WTC11 (cell line): ENCODE data around the gene ANKRD13A. TPM values are rescaled to one million over a fixed set of nuclear protein-coding genes. Genes with fewer than 3 reads are reported as not detected.
"Not testable (repeated sequence)": the region's sequence is repeated elsewhere in the genome, so short reads cannot be mapped to it uniquely, and the experiment has no call there.

Experiments
- ATAC-seq: fragments of 200-7000 bp; cut with Tn5 transposase; 2 replicates; pipeline ENCODE4 v1.10.0; 2021; ENCODE audit warnings: mild to moderate bottlenecking, moderate library complexity
- CTCF ChIA-PET: fragments of 300-600 bp; sonication (Branson Sonifier 250); formaldehyde crosslinking; loops from one replicate; lab custom pipeline; 2021; ENCODE audit warnings: antibody characterized with exemption; lab: Charles Lee
- POLR2A ChIA-PET: fragments of 350-600 bp; sonication (Branson Sonifier 250); formaldehyde crosslinking; loops from one replicate; lab custom pipeline; 2021; ENCODE audit warnings: antibody characterized with exemption; lab: Charles Lee
- DNase-seq: peaks from one replicate; pipeline ENCODE4 v3.0.0; 2021; ENCODE audit warnings: low spot score
- H3K27ac Mint-ChIP-seq: 2 replicates; pipeline ENCODE4 v1.8.0; 2021; ENCODE audit warnings: mixed read lengths
- H3K27me3 Mint-ChIP-seq: 2 replicates; pipeline ENCODE4 v1.8.0; 2021; ENCODE audit warnings: low read depth, mild to moderate bottlenecking, moderate library complexity, mixed read lengths
- H3K36me3 Mint-ChIP-seq: 2 replicates; pipeline ENCODE4 v1.8.0; 2021; ENCODE audit warnings: mixed read lengths
- H3K4me1 Mint-ChIP-seq: 2 replicates; pipeline ENCODE4 v1.8.0; 2022; ENCODE audit warnings: mixed read lengths
- H3K4me3 Mint-ChIP-seq: 2 replicates; pipeline ENCODE4 v1.8.0; 2021; ENCODE audit warnings: mild to moderate bottlenecking, moderate library complexity, mixed read lengths
- H3K9me3 Mint-ChIP-seq: 2 replicates; pipeline ENCODE4 v1.8.0; 2021; ENCODE audit warnings: mixed read lengths
- AFF4 ChIP-seq: sonication (generic); formaldehyde crosslinking; IDR thresholded peaks from 2 replicates; pipeline ENCODE4 v1.8.1; 2023; ENCODE audit warnings: mild to moderate bottlenecking, missing genetic modification reagents, borderline replicate concordance
- CREM ChIP-seq: sonication (generic); formaldehyde crosslinking; IDR thresholded peaks from 2 replicates; pipeline ENCODE4 v1.8.1; 2022; ENCODE audit warnings: mild to moderate bottlenecking, missing genetic modification reagents, moderate library complexity
- GRHL2 ChIP-seq: fragments of 250-450 bp; sonication (Bioruptor Pico); IDR thresholded peaks from 2 replicates; pipeline ENCODE4 v1.8.0; 2022; ENCODE audit warnings: mild to moderate bottlenecking, moderate library complexity; ENCODE audit not compliant: insufficient replicate concordance, severe bottlenecking
- JAZF1 ChIP-seq: fragments of 250-450 bp; sonication (Bioruptor Pico); IDR thresholded peaks from 2 replicates; pipeline ENCODE4 v1.9.0; 2021; ENCODE audit warnings: moderate library complexity, mild to moderate bottlenecking, inconsistent platforms
- JUN ChIP-seq: sonication (generic); formaldehyde crosslinking; IDR thresholded peaks from 2 replicates; pipeline ENCODE4 v1.8.0; 2023; ENCODE audit warnings: mild to moderate bottlenecking, missing genetic modification reagents
- MYBL2 ChIP-seq: sonication (generic); formaldehyde crosslinking; IDR thresholded peaks from 2 replicates; pipeline ENCODE4 v1.8.1; 2023; ENCODE audit warnings: mild to moderate bottlenecking, moderate library complexity, missing genetic modification reagents
- NR3C1 ChIP-seq: sonication (generic); formaldehyde crosslinking; conservative IDR thresholded peaks from 2 replicates; pipeline ENCODE4 v1.8.1; 2023; ENCODE audit warnings: low read depth, mild to moderate bottlenecking, missing genetic modification reagents
- TCF7 ChIP-seq: sonication (generic); formaldehyde crosslinking; IDR thresholded peaks from 2 replicates; pipeline ENCODE4 v1.8.0; 2022; ENCODE audit warnings: mild to moderate bottlenecking, low read depth, missing genetic modification reagents, moderate library complexity
- TP53 ChIP-seq: sonication (generic); formaldehyde crosslinking; IDR thresholded peaks from 2 replicates; pipeline ENCODE4 v1.8.1; 2023; ENCODE audit warnings: mild to moderate bottlenecking, missing genetic modification reagents
- ZBTB21 ChIP-seq: sonication (generic); formaldehyde crosslinking; IDR thresholded peaks from 2 replicates; pipeline ENCODE4 v1.8.1; 2023; ENCODE audit warnings: mild to moderate bottlenecking, missing genetic modification reagents, borderline replicate concordance
- ZNF219 ChIP-seq: sonication (generic); formaldehyde crosslinking; IDR thresholded peaks from 2 replicates; pipeline ENCODE4 v1.8.0; 2023; ENCODE audit warnings: missing genetic modification reagents, mild to moderate bottlenecking, borderline replicate concordance
- ZNF232 ChIP-seq: sonication (generic); formaldehyde crosslinking; IDR thresholded peaks from 2 replicates; pipeline ENCODE4 v1.8.0; 2022; ENCODE audit warnings: mild to moderate bottlenecking, missing genetic modification reagents
- ZNF396 ChIP-seq: fragments of 250-450 bp; sonication (Bioruptor Pico); IDR thresholded peaks from 2 replicates; pipeline ENCODE4 v1.8.0; 2021; ENCODE audit warnings: mild to moderate bottlenecking, moderate library complexity, borderline replicate concordance
- total RNA-seq: library from RNA; stranded (reverse); gene quantifications from 3 replicates; pipeline ENCODE4 v1.2.3, GENCODE V29; 2021
- TF ChIP-seq, protein P1 (sequence below): sonication (generic); formaldehyde crosslinking; IDR thresholded peaks from 2 replicates; pipeline ENCODE4 v1.8.1; 2023; ENCODE audit warnings: mild to moderate bottlenecking, missing genetic modification reagents, moderate library complexity
- TF ChIP-seq, protein P2 (sequence below): sonication (generic); formaldehyde crosslinking; IDR thresholded peaks from 2 replicates; pipeline ENCODE4 v1.8.0; 2022; ENCODE audit warnings: mild to moderate bottlenecking, missing genetic modification reagents
- TF ChIP-seq, protein P3 (sequence below): sonication (generic); formaldehyde crosslinking; IDR thresholded peaks from 2 replicates; pipeline ENCODE4 v1.8.1; 2023; ENCODE audit warnings: mild to moderate bottlenecking, missing genetic modification reagents, moderate library complexity
- TF ChIP-seq, protein P4 (sequence below): sonication (generic); formaldehyde crosslinking; IDR thresholded peaks from 2 replicates; pipeline ENCODE4 v1.8.0; 2022; ENCODE audit warnings: mild to moderate bottlenecking, missing genetic modification reagents

The ANKRD13A gene
- total RNA-seq, 1 experiment from 2014 or later: 22.4 TPM

DNA sequence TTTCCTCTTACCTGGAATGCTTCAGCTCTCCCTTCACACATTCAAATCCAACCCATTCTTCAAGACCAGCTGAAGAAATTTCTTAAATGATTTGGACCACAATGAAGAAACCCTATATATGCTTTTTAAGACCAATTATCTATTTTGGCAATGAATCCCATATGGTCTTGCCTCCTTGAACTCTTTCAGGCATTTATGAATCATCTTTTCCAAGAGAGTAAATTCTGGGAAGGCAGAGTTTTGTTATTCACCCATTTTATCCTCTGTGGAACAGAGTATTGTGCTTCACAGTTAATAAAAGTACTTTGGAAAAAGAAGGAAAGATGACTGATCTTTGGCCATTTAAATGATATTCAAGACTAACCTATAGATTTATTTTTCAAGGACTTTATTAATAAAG lies 17.0 kb upstream of the ANKRD13A start:
- no peak for ATAC-seq
- Mint-ChIP-seq H3K27me3 (no peaks in the 10 kb centered on the region), H3K36me3 (peaks cover 43% of the 10 kb centered on the region), H3K4me3 (no peak overlapping the region), H3K9me3 (peaks cover 4% of the 10 kb centered on the region; the same call in 1 of the 2 replicates), H3K4me1 (no peaks in the 10 kb centered on the region), H3K27ac (no peak overlapping the region)
- no peak for DNase-seq
- ChIA-PET POLR2A (no interaction called here), CTCF (no interaction called here)
- TF ChIP-seq ZNF219 (CRISPR knock-in tag): no peak
- no peak for TF ChIP-seq ZNF232 (CRISPR knock-in tag)
- TF ChIP-seq TCF7 (CRISPR knock-in tag): no peak
- no peak for TF ChIP-seq AFF4 (CRISPR knock-in tag)
- no peak for TF ChIP-seq JAZF1
- TF ChIP-seq JUN (CRISPR knock-in tag): no peak
- TF ChIP-seq ZBTB21 (CRISPR knock-in tag): no peak
- TF ChIP-seq MYBL2 (CRISPR knock-in tag): no peak
- no peak for TF ChIP-seq NR3C1
- TF ChIP-seq, protein P1, sequence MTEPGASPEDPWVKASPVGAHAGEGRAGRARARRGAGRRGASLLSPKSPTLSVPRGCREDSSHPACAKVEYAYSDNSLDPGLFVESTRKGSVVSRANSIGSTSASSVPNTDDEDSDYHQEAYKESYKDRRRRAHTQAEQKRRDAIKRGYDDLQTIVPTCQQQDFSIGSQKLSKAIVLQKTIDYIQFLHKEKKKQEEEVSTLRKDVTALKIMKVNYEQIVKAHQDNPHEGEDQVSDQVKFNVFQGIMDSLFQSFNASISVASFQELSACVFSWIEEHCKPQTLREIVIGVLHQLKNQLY (CRISPR knock-in tag): no peak
- no peak for TF ChIP-seq ZNF396
- TF ChIP-seq, protein P2, sequence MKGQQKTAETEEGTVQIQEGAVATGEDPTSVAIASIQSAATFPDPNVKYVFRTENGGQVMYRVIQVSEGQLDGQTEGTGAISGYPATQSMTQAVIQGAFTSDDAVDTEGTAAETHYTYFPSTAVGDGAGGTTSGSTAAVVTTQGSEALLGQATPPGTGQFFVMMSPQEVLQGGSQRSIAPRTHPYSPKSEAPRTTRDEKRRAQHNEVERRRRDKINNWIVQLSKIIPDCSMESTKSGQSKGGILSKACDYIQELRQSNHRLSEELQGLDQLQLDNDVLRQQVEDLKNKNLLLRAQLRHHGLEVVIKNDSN (CRISPR knock-in tag): no peak

GRCh38 chr12:109983432-109984142 lies 15.6 kb upstream of the ANKRD13A start:
- Mint-ChIP-seq H3K36me3 (peaks cover 46% of the 10 kb centered on the region), H3K27me3 (no peaks in the 10 kb centered on the region), H3K4me1 (no peaks in the 10 kb centered on the region), H3K9me3 (peaks cover 4% of the 10 kb centered on the region; the same call in 1 of the 2 replicates), H3K4me3 (no peak overlapping the region), H3K27ac (no peak overlapping the region)
- no peak for TF ChIP-seq TP53
- TF ChIP-seq NR3C1: no peak
- no peak for TF ChIP-seq GRHL2 (CRISPR knock-in tag)
- no peak for TF ChIP-seq CREM (CRISPR knock-in tag)
- TF ChIP-seq, protein P3, sequence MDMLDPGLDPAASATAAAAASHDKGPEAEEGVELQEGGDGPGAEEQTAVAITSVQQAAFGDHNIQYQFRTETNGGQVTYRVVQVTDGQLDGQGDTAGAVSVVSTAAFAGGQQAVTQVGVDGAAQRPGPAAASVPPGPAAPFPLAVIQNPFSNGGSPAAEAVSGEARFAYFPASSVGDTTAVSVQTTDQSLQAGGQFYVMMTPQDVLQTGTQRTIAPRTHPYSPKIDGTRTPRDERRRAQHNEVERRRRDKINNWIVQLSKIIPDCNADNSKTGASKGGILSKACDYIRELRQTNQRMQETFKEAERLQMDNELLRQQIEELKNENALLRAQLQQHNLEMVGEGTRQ: no peak
- TF ChIP-seq, protein P4, sequence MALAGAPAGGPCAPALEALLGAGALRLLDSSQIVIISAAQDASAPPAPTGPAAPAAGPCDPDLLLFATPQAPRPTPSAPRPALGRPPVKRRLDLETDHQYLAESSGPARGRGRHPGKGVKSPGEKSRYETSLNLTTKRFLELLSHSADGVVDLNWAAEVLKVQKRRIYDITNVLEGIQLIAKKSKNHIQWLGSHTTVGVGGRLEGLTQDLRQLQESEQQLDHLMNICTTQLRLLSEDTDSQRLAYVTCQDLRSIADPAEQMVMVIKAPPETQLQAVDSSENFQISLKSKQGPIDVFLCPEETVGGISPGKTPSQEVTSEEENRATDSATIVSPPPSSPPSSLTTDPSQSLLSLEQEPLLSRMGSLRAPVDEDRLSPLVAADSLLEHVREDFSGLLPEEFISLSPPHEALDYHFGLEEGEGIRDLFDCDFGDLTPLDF (CRISPR knock-in tag): no peak
- POLR2A ChIA-PET: no interaction called here
- no peak for DNase-seq
- CTCF ChIA-PET: no interaction called here
- no peak for ATAC-seq

GRCh38 chr12:109986236-109986635 lies 13.0 kb upstream of the ANKRD13A start:
- H3K36me3 Mint-ChIP-seq: peaks cover 37% of the 10 kb centered on the region
- H3K27me3 Mint-ChIP-seq, CTCF ChIA-PET: not testable (repeated sequence)

More at GRCh38 chr12:109986236-109986635, 13.0 kb upstream of the ANKRD13A start:
- H3K4me3 Mint-ChIP-seq, DNase-seq, POLR2A ChIA-PET, ATAC-seq, H3K9me3 Mint-ChIP-seq, H3K27ac Mint-ChIP-seq: not testable (repeated sequence)
- H3K4me1 Mint-ChIP-seq: peaks cover 14% of the 10 kb centered on the region
